ENCODE data around the gene ASB1.

DNA sequence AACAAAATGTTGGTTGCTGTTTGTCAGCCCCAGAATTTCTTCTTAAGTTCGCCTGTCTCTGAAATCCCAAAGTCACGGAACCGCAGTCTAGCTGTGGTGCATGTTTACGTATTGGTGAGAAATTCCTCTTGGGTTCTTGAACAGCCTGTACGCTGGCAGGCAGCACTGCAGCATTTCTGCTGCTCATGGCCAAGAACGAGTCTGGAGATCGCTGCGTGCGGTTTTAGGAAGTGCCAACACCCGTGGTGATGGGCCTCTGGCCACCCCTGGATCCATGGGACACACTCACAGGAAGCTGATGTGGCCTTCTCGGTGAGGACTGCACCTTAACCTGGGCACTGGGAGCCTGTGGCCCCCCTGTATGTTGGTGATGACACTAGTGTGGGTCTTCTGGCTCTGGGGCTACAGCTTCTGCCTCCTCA, 23.7 kb downstream of the ASB1 start:
- no peak for TF ChIP-seq EZH2 (IDR thresholded peaks at IDR 0.05; ENCODE audit: borderline replicate concordance, low read length)
- TF ChIP-seq, protein P1, sequence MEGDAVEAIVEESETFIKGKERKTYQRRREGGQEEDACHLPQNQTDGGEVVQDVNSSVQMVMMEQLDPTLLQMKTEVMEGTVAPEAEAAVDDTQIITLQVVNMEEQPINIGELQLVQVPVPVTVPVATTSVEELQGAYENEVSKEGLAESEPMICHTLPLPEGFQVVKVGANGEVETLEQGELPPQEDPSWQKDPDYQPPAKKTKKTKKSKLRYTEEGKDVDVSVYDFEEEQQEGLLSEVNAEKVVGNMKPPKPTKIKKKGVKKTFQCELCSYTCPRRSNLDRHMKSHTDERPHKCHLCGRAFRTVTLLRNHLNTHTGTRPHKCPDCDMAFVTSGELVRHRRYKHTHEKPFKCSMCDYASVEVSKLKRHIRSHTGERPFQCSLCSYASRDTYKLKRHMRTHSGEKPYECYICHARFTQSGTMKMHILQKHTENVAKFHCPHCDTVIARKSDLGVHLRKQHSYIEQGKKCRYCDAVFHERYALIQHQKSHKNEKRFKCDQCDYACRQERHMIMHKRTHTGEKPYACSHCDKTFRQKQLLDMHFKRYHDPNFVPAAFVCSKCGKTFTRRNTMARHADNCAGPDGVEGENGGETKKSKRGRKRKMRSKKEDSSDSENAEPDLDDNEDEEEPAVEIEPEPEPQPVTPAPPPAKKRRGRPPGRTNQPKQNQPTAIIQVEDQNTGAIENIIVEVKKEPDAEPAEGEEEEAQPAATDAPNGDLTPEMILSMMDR (IDR thresholded peaks at IDR 0.05; ENCODE audit: low read length), result no peak

Data from OCI-LY1 (cell line).